GM21529 (cell line): ENCODE results near the gene AMFR.
"Not testable (repeated sequence)": the region's sequence is repeated elsewhere in the genome, so short reads cannot be mapped to it uniquely, and the experiment has no call there.

Source experiments
- ATAC-seq: cut with Tn5 transposase; IDR thresholded peaks from one replicate; pipeline ENCODE4 v1.9.1; 2021; ENCODE audit not compliant: unreplicated experiment

AMFR gene

GRCh38 chr16:56396724-56397123 is 28.6 kb downstream of the AMFR start:
- ATAC-seq = not testable (repeated sequence)

- ATAC-seq = no peak
These were observed 35.8 kb downstream of the AMFR start for GRCh38 chr16:56389554-56389953.

- ATAC-seq = no peak
These were observed 37.1 kb downstream of the AMFR start for GRCh38 chr16:56388209-56388608.

GRCh38 chr16:56387396-56387795 is 37.9 kb downstream of the AMFR start:
- no peak for ATAC-seq

- ATAC-seq = no peak
These were observed 41.1 kb downstream of the AMFR start for GRCh38 chr16:56384074-56384721.

GRCh38 chr16:56382901-56383355 is 42.4 kb downstream of the AMFR start:
- ATAC-seq = no peak

GRCh38 chr16:56382459-56382858 is 42.9 kb downstream of the AMFR start:
- ATAC-seq = no peak

- not testable (repeated sequence) for ATAC-seq
These were observed 44.4 kb downstream of the AMFR start for GRCh38 chr16:56380778-56381485.

GRCh38 chr16:56379044-56379443 is 46.3 kb downstream of the AMFR start:
- ATAC-seq = not testable (repeated sequence)

GRCh38 chr16:56375792-56376191 is 49.6 kb downstream of the AMFR start:
- ATAC-seq = not testable (repeated sequence)

- no peak for ATAC-seq
These were observed 52.3 kb downstream of the AMFR start for GRCh38 chr16:56373003-56373402.

- no peak for ATAC-seq
These were observed 53.2 kb downstream of the AMFR start for GRCh38 chr16:56372013-56372634.

- ATAC-seq = no peak
These were observed 53.7 kb downstream of the AMFR start for GRCh38 chr16:56371660-56371937.

GRCh38 chr16:56370875-56371659 is 54.3 kb downstream of the AMFR start:
- no peak for ATAC-seq

- no peak for ATAC-seq
These were observed 55.0 kb downstream of the AMFR start for GRCh38 chr16:56370185-56370874.

GRCh38 chr16:56369202-56369601 is 56.1 kb downstream of the AMFR start:
- ATAC-seq = no peak

GRCh38 chr16:56368545-56368944 is 56.8 kb downstream of the AMFR start:
- ATAC-seq = no peak

GRCh38 chr16:56367764-56368163 is 57.6 kb downstream of the AMFR start:
- no peak for ATAC-seq

- no peak for ATAC-seq
These were observed 58.4 kb downstream of the AMFR start for GRCh38 chr16:56366945-56367344.

- ATAC-seq = no peak
These were observed 59.8 kb downstream of the AMFR start for GRCh38 chr16:56365552-56365951.

- no peak for ATAC-seq
These were observed 60.5 kb downstream of the AMFR start for GRCh38 chr16:56364865-56365264.
